Astrocyte of the spinal cord (primary cell): ENCODE measurements around the gene UBE2K.
A peak's percentile ranks its signal among the peaks of the same experiment; 100 is the strongest.

Source experiments
- DNase-seq: peaks from one replicate; pipeline ENCODE4 v3.0.0; 2011; ENCODE audit warnings: low read depth, low spot score
- H3K4me3 ChIP-seq: 2 replicates; pipeline ENCODE4 v1.5.1; 2011; ENCODE audit warnings: low read depth, mild to moderate bottlenecking, low read length, moderate library complexity
- in situ Hi-C: cut with HindIII; loops from 2 replicates; pipeline ENCODE4 v1.10.0; 2017; ENCODE audit warnings: low sequenced_read_pairs
- TF ChIP-seq, protein P1 (sequence below): IDR thresholded peaks from 2 replicates; pipeline ENCODE4 v1.5.1; 2012; ENCODE audit warnings: low read depth, mild to moderate bottlenecking, low read length, inconsistent platforms

The UBE2K gene

DNA sequence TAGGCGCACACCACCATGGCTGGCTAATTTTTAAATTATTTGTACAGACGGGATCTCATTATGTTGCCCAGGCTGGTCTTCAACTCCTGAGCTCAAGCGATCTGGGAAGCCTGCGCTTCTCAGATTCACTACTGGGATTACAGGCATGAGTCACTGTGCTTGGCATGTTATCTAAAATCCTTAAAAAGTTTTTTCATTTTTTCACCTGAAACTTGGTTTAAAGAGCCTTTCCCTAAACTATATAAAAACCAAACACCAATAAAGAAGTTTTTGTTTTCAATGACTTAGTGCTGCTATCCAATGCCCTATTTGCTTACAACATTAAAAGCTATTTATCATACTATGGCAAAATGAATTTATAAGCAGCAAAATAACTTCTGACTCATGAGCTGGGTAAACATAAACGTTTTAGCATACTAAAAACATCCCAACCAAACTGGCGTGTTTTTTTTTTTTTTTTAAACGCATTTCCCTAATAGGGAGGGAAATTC lies 127.8 kb downstream of the UBE2K start:
- H3K4me3 ChIP-seq = no peak overlapping the region
- in situ Hi-C loops = no loop called here
- peak; percentile 62 for DNase-seq
- TF ChIP-seq, protein P1, sequence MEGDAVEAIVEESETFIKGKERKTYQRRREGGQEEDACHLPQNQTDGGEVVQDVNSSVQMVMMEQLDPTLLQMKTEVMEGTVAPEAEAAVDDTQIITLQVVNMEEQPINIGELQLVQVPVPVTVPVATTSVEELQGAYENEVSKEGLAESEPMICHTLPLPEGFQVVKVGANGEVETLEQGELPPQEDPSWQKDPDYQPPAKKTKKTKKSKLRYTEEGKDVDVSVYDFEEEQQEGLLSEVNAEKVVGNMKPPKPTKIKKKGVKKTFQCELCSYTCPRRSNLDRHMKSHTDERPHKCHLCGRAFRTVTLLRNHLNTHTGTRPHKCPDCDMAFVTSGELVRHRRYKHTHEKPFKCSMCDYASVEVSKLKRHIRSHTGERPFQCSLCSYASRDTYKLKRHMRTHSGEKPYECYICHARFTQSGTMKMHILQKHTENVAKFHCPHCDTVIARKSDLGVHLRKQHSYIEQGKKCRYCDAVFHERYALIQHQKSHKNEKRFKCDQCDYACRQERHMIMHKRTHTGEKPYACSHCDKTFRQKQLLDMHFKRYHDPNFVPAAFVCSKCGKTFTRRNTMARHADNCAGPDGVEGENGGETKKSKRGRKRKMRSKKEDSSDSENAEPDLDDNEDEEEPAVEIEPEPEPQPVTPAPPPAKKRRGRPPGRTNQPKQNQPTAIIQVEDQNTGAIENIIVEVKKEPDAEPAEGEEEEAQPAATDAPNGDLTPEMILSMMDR = no peak
